ENCODE results near the gene PPP1R27. TPM values are rescaled to one million over a fixed set of nuclear protein-coding genes. Genes with fewer than 3 reads are reported as not detected.

The PPP1R27 gene
- total and polyA plus RNA-seq, 4 donors: 0.31 to 0.35 TPM; not detected in 2

GRCh38 chr17:81879121-81879520 lies 44.3 kb upstream of the PPP1R27 start (continued):
- TF ChIP-seq, protein P1, sequence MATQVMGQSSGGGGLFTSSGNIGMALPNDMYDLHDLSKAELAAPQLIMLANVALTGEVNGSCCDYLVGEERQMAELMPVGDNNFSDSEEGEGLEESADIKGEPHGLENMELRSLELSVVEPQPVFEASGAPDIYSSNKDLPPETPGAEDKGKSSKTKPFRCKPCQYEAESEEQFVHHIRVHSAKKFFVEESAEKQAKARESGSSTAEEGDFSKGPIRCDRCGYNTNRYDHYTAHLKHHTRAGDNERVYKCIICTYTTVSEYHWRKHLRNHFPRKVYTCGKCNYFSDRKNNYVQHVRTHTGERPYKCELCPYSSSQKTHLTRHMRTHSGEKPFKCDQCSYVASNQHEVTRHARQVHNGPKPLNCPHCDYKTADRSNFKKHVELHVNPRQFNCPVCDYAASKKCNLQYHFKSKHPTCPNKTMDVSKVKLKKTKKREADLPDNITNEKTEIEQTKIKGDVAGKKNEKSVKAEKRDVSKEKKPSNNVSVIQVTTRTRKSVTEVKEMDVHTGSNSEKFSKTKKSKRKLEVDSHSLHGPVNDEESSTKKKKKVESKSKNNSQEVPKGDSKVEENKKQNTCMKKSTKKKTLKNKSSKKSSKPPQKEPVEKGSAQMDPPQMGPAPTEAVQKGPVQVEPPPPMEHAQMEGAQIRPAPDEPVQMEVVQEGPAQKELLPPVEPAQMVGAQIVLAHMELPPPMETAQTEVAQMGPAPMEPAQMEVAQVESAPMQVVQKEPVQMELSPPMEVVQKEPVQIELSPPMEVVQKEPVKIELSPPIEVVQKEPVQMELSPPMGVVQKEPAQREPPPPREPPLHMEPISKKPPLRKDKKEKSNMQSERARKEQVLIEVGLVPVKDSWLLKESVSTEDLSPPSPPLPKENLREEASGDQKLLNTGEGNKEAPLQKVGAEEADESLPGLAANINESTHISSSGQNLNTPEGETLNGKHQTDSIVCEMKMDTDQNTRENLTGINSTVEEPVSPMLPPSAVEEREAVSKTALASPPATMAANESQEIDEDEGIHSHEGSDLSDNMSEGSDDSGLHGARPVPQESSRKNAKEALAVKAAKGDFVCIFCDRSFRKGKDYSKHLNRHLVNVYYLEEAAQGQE (IDR thresholded peaks at IDR 0.05): no peak
- no peak for TF ChIP-seq RXRA (IDR thresholded peaks at IDR 0.05)
- no peak for TF ChIP-seq EGR1 (IDR thresholded peaks at IDR 0.05; ENCODE audit: low read depth in 2 of 2)
- no peak for TF ChIP-seq NR2F2 (IDR thresholded peaks at IDR 0.05)
- TF ChIP-seq GABPA (IDR thresholded peaks at IDR 0.05 in 1 of 2, conservative IDR thresholded peaks at IDR 0.05 in 1 of 2): no peak

DNA sequence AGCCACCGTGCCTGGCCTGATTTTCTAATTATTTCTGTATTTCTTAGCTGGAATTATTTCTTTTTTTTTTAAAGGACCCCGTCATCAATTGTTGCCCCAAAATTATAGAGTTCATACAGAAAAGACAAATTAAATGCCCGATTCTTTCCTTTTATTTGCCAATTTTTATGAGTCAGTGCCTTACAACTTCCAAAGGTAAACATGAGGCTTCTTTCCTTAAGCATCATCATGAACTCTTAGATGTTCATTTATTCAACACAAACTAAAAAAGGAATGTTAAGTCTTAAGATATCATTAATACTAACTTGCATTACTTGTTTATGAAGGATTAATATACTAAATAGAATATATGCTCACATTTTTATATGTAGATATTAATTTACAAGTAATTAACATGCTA lies 43.4 kb upstream of the PPP1R27 start:
- 95% methylated on average over 3 of the region's 3 CpGs for WGBS
- Histone ChIP-seq H3K36me3 (ENCODE audit: control insufficient read depth in 4 of 4, insufficient read depth in 3 of 4, low read depth in 1 of 4, low read length in 3 of 4) (peaks cover 2 to 5% (median 4%) of the 10 kb centered on the region in 4 donors), H3K27ac (ENCODE audit: low read depth in 1 of 2, low read length in 2 of 2) (no peak overlapping the region), H3K4me3 (ENCODE audit: low read depth in 1 of 3, low read length in 3 of 3) (no peak overlapping the region), H3K27me3 (ENCODE audit: control insufficient read depth in 4 of 4, insufficient read depth in 4 of 4, low read length in 3 of 4) (no peaks in the 10 kb centered on the region), H3K9ac (ENCODE audit: low read depth in 1 of 2, low read length in 2 of 2) (no peak overlapping the region), H3K9me3 (ENCODE audit: control insufficient read depth in 4 of 4, low read length in 3 of 4) (no peaks in the 10 kb centered on the region), H3K4me1 (ENCODE audit: control insufficient read depth in 4 of 4, insufficient read depth in 4 of 4, low read length in 3 of 4) (no peaks in the 10 kb centered on the region)
- no peak for DNase-seq (ENCODE audit: low spot score)
- TF ChIP-seq, protein P2, sequence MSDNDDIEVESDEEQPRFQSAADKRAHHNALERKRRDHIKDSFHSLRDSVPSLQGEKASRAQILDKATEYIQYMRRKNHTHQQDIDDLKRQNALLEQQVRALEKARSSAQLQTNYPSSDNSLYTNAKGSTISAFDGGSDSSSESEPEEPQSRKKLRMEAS (IDR thresholded peaks at IDR 0.05): no peak
- TF ChIP-seq FOXA2 (IDR thresholded peaks at IDR 0.05): no peak

- H3K27me3 ChIP-seq (ENCODE audit: control insufficient read depth in 4 of 4, insufficient read depth in 4 of 4, low read length in 3 of 4): no peaks in the 10 kb centered on the region
- no peak overlapping the region for H3K9ac ChIP-seq (ENCODE audit: low read depth in 1 of 2, low read length in 2 of 2)
- WGBS: 95% methylated on average over 5 of the region's 5 CpGs
- peaks cover 0 to 3% (median 0%) of the 10 kb centered on the region in 4 donors for H3K4me1 ChIP-seq (ENCODE audit: control insufficient read depth in 4 of 4, insufficient read depth in 4 of 4, low read length in 3 of 4)
- peaks cover 2 to 5% (median 4%) of the 10 kb centered on the region in 4 donors for H3K36me3 ChIP-seq (ENCODE audit: control insufficient read depth in 4 of 4, insufficient read depth in 3 of 4, low read depth in 1 of 4, low read length in 3 of 4)
- no peak overlapping the region for H3K4me3 ChIP-seq (ENCODE audit: low read depth in 1 of 3, low read length in 3 of 3)
- no peak for TF ChIP-seq YY1 (IDR thresholded peaks at IDR 0.05)
- no peak for TF ChIP-seq EGR1 (IDR thresholded peaks at IDR 0.05; ENCODE audit: low read depth in 2 of 2)
- no peak for TF ChIP-seq NR2F2 (IDR thresholded peaks at IDR 0.05)
- TF ChIP-seq SP1 (IDR thresholded peaks at IDR 0.05): no peak
- no peak for TF ChIP-seq CTCF (IDR thresholded peaks at IDR 0.05; ENCODE audit: low read depth, low read length, missing input control)
- no peak for TF ChIP-seq FOXA2 (IDR thresholded peaks at IDR 0.05)
- TF ChIP-seq HNF4G (IDR thresholded peaks at IDR 0.05): no peak
- TF ChIP-seq, protein P3, sequence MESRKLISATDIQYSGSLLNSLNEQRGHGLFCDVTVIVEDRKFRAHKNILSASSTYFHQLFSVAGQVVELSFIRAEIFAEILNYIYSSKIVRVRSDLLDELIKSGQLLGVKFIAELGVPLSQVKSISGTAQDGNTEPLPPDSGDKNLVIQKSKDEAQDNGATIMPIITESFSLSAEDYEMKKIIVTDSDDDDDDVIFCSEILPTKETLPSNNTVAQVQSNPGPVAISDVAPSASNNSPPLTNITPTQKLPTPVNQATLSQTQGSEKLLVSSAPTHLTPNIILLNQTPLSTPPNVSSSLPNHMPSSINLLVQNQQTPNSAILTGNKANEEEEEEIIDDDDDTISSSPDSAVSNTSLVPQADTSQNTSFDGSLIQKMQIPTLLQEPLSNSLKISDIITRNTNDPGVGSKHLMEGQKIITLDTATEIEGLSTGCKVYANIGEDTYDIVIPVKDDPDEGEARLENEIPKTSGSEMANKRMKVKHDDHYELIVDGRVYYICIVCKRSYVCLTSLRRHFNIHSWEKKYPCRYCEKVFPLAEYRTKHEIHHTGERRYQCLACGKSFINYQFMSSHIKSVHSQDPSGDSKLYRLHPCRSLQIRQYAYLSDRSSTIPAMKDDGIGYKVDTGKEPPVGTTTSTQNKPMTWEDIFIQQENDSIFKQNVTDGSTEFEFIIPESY (IDR thresholded peaks at IDR 0.05): no peak
- TF ChIP-seq, protein P1 (IDR thresholded peaks at IDR 0.05): no peak
- TF ChIP-seq, protein P4, sequence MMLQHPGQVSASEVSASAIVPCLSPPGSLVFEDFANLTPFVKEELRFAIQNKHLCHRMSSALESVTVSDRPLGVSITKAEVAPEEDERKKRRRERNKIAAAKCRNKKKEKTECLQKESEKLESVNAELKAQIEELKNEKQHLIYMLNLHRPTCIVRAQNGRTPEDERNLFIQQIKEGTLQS (IDR thresholded peaks at IDR 0.05): no peak
- TF ChIP-seq RAD21 (IDR thresholded peaks at IDR 0.05): no peak
- TF ChIP-seq, protein P2 (IDR thresholded peaks at IDR 0.05): no peak
- TF ChIP-seq FOXA1 (IDR thresholded peaks at IDR 0.05): no peak
- TF ChIP-seq GABPA (IDR thresholded peaks at IDR 0.05 in 1 of 2, conservative IDR thresholded peaks at IDR 0.05 in 1 of 2): no peak
- no peak for TF ChIP-seq HNF4A (conservative IDR thresholded peaks at IDR 0.05)
- TF ChIP-seq RXRA (IDR thresholded peaks at IDR 0.05): no peak
- no peak for TF ChIP-seq JUND (IDR thresholded peaks at IDR 0.05)
- no peak for TF ChIP-seq TAF1 (conservative IDR thresholded peaks at IDR 0.05)
- DNase-seq (ENCODE audit: low spot score): no peak
- no peak overlapping the region for H3K27ac ChIP-seq (ENCODE audit: low read depth in 1 of 2, low read length in 2 of 2)
- no peaks in the 10 kb centered on the region for H3K9me3 ChIP-seq (ENCODE audit: control insufficient read depth in 4 of 4, low read length in 3 of 4)
Observed at GRCh38 chr17:81877569-81877968, 42.7 kb upstream of the PPP1R27 start.

Measured in liver (tissue), 9 donors.